Activated T-cell treated with anti-CD3 and anti-CD28 coated beads, Interleukin-2, amount 50 U/mL, for 72 hours (primary cell): Measurements from ENCODE around the gene NVL. TPM values are rescaled to one million over a fixed set of nuclear protein-coding genes. Genes with fewer than 3 reads are reported as not detected.
A peak's percentile ranks its signal among the peaks of the same experiment; 100 is the strongest.

ENCODE experiments used
- ATAC-seq, 2 donors: fragments of 150-1000 bp; cut with Tn5 transposase; replicated peaks in 1 of 2; 2 replicates each; pipeline ENCODE4 v1.10.0; 2021; ENCODE audit warnings: moderate library complexity in 2 of 2, mild to moderate bottlenecking in 1 of 2
- DNase-seq, 2 donors: peaks; one replicate each; pipeline ENCODE4 v3.0.0; 2021 to 2022; ENCODE audit warnings: mixed read lengths in 1 of 2
- H3K27ac Mint-ChIP-seq: one replicate; pipeline ENCODE4 v1.8.0; 2022; ENCODE audit warnings: mild to moderate bottlenecking, moderate library complexity, mixed read lengths
- H3K27me3 Mint-ChIP-seq: one replicate; pipeline ENCODE4 v1.8.0; 2022; ENCODE audit warnings: low read depth, mixed read lengths
- H3K36me3 Mint-ChIP-seq, 2 donors: one replicate each; pipeline ENCODE4 v1.8.0; 2022; ENCODE audit warnings: mixed read lengths in 2 of 2, mild to moderate bottlenecking in 1 of 2; ENCODE audit not compliant: insufficient read depth in 2 of 2
- H3K4me1 Mint-ChIP-seq: one replicate; pipeline ENCODE4 v1.8.0; 2022; ENCODE audit warnings: low read depth, mixed read lengths
- H3K4me3 Mint-ChIP-seq, 2 donors: one replicate each; pipeline ENCODE4 v1.8.0; 2022; ENCODE audit warnings: mild to moderate bottlenecking in 2 of 2, mixed read lengths in 2 of 2, moderate library complexity in 2 of 2
- H3K9me3 Mint-ChIP-seq, 2 donors: one replicate each; pipeline ENCODE4 v1.8.0; 2022; ENCODE audit warnings: mixed read lengths in 2 of 2
- total RNA-seq, 2 donors: library from RNA; stranded (reverse); gene quantifications; one replicate each; pipeline ENCODE4 v1.2.3, GENCODE V29; 2022

NVL gene
- total RNA-seq, 2 donors from 2014 or later, result 39.0 to 51.7 TPM

DNA sequence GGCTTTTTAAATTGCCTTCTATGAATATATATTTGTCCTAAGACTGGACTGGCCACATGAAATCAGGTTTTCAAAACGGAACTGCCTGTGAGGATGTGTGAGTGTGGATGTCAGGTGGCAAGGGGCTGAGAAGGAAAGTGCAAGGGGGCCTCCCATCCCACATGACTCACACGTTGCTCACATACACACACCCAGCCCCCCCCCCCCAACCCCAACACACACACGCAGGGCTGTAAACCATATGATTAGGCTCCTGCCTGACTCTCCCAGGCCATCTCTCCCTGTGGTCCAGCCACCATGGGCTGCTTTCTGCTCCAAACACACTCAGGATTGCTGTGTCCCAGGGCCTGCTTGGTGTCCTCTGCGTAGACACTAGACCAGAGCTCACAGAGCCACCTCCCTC, 124.5 kb downstream of the NVL start:
- Mint-ChIP-seq H3K36me3 (no peaks in the 10 kb centered on the region), H3K27me3 (no peaks in the 10 kb centered on the region), H3K27ac (no peak overlapping the region), H3K9me3 (no peaks in the 10 kb centered on the region), H3K4me3 (peak overlapping the region; percentile 77 to 80), H3K4me1 (peaks cover 20% of the 10 kb centered on the region)
- ATAC-seq (peak; percentile 92 to 94), DNase-seq (peak; percentile 40 to 64)

DNA sequence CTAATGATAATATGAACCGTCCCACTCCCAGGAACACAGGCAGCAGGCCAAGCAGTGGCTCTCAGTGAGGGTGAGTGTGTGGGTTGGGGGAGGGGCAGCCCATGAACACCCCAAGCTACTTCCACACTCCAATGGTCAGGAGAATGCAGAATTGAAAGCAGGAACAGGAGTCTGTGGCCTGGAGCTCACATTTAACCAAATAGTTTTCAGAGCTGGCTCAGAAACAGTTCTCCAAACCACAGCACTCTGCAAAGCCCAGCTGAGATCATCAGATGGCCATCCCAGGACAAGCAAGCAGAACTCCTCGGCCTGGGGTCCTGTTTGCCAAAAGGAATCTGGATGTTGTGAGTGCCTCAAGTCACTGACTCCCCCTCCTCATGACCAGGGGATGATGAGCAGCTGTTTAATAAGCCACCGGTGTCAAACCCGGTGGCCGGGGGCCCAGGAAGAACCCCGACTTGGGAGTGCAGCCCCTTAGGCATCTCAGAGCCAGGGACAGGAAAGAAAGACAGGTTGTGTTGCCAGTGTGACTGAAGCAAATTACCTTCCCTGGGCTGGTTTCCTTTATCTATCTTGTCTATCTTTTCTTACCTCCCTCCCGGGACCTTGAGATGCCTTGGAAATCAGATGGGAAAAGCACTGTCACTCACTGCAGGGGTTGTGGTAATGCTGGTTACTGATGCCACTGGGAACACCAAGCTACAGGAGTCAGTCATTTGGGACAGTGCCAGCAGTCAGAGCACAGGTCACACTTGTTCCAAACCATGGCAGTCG, 126.5 kb downstream of the NVL start:
- no peak overlapping the region for H3K27ac Mint-ChIP-seq
- DNase-seq (no peak), ATAC-seq (no peak)
- H3K36me3 Mint-ChIP-seq, result no peaks in the 10 kb centered on the region
- no peaks in the 10 kb centered on the region for H3K9me3 Mint-ChIP-seq
- H3K4me1 Mint-ChIP-seq, result peaks cover 20% of the 10 kb centered on the region
- no peak overlapping the region for H3K4me3 Mint-ChIP-seq
- H3K27me3 Mint-ChIP-seq, result no peaks in the 10 kb centered on the region

DNA sequence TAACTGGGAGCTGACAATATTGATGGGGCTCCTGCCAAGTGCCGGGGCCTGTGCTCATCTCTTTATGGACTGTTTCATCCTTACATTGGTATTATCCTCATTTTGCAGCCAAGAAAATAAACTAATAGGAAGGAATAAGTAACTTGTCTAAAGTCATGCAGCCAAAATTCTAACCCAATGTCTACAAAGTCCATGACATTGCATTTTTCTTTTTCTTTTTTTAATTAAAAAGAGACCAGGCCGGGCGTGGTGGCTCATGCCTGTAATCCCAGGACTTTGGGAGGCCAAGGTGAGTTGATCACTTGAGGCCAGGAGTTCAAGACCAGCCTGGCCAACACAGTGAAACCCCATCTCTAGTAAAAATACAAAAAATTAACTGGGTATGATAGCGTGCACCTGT, 128.1 kb downstream of the NVL start:
- no peak for ATAC-seq
- Mint-ChIP-seq H3K4me1 (peaks cover 20% of the 10 kb centered on the region), H3K4me3 (no peak overlapping the region), H3K36me3 (no peaks in the 10 kb centered on the region), H3K9me3 (no peaks in the 10 kb centered on the region), H3K27ac (no peak overlapping the region), H3K27me3 (no peaks in the 10 kb centered on the region)
- DNase-seq, result no peak

DNA sequence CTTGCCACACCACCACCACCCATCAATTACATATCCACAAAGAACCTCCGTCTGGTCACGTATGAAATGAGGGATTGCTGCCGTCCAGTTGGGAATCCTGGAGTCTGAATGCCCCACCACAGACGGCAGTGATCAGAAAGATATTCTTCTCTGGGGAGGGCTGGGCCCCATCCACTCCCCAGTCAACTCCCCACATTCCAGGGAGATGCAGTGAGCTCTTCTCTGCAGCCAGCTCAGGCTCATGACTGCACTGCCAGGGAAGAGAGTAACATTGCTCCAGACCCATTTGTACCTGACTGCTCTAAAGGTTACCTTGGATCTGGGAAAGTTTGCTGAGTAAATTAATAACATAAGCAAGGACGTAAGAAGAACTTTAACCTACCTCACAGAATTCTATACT, 128.6 kb downstream of the NVL start:
- H3K4me3 Mint-ChIP-seq, result no peak overlapping the region
- H3K36me3 Mint-ChIP-seq, result no peaks in the 10 kb centered on the region
- ATAC-seq (no peak), DNase-seq (no peak)
- H3K27ac Mint-ChIP-seq, result no peak overlapping the region
- H3K9me3 Mint-ChIP-seq, result no peaks in the 10 kb centered on the region
- H3K4me1 Mint-ChIP-seq, result peaks cover 20% of the 10 kb centered on the region
- H3K27me3 Mint-ChIP-seq, result no peaks in the 10 kb centered on the region

DNA sequence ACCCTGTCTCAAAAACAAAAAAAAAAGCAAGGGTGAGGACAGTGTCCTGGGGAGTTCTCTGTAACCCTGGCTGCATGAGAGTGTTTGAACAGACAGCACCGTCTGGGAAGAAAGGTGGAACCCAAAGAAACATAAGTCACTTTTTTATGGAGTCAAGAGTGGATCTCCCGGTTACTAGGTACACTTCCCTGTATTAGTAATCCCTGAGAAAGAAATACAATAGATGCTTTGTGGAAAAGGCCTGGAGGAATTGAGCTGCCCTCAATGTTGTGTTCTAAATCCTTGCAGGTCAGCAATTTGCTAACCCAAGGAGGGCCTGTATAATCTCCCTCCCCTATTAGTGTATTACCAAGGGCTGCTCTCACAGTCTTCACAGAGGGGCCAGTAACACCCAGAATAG, 130.3 kb downstream of the NVL start:
- Mint-ChIP-seq H3K36me3 (peaks cover 0 to 2% of the 10 kb centered on the region in 2 donors), H3K27me3 (no peaks in the 10 kb centered on the region), H3K4me3 (no peak overlapping the region), H3K4me1 (peaks cover 9% of the 10 kb centered on the region), H3K27ac (no peak overlapping the region), H3K9me3 (no peaks in the 10 kb centered on the region)
- DNase-seq, result no peak
- ATAC-seq, result no peak

DNA sequence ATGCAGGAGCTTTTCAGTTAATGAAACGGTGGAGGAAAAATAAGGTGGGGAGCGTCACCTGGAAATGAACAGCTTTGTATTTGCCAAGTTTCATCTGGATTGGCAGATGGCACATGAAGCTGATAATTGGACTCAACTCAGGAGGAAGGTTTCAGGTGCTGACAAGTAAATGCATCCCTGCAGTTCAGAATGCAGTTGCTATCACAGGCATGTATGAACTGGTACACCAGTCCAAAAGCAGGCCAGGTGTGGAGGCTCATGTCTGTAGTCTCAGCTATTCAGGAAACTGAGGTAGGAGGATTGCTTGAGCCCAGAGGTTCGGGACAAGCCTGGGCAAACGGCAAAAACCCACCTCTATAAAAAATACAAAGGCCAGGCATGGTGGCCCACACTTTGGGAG, 131.4 kb downstream of the NVL start:
- Mint-ChIP-seq H3K4me1 (peaks cover 10% of the 10 kb centered on the region), H3K36me3 (peaks cover 4% of the 10 kb centered on the region in 2 donors), H3K9me3 (no peaks in the 10 kb centered on the region), H3K27me3 (no peaks in the 10 kb centered on the region), H3K4me3 (no peak overlapping the region), H3K27ac (peak overlapping the region; percentile 18)
- DNase-seq (no peak), ATAC-seq (no peak)

DNA sequence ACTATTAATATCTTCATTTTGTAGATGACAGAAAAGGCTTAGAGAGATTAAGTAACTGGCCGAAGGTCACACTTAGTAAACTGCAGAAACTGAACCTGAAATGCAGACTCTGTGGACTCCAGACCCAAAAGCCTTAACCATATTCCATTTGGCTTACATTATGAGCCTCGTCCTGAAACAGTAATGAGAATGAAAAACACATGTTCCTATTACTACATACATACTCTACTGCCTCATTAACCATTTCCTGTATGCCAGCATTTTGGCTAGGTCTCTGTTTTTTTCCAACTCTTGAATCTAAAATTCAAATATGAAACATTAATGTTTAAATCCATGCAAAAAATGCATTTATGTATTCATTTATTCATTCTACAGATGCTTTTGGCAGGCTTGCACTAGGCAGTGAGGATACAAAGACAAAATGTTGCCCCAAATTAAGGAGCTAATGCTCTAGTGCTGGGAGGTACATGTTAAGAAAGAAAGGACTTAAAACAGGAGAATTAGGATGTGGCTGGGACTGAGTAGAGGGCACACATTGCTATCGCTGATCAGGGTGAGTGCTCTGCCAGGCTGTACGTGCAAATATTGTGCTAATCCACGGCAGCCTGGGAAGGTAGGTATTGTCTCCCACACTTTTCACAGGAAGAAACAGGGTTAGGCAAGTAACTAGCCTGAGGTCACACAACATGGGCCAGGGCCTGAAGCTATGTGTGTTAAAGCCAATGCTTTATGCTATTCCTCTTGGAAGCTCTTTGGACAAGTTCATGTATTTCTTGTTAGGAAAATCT, 133.0 kb downstream of the NVL start:
- Mint-ChIP-seq H3K27ac (no peak overlapping the region), H3K27me3 (no peaks in the 10 kb centered on the region), H3K9me3 (no peaks in the 10 kb centered on the region), H3K36me3 (peaks cover 6 to 9% of the 10 kb centered on the region in 2 donors), H3K4me1 (peaks cover 18% of the 10 kb centered on the region), H3K4me3 (no peak overlapping the region)
- DNase-seq, result no peak
- no peak for ATAC-seq

DNA sequence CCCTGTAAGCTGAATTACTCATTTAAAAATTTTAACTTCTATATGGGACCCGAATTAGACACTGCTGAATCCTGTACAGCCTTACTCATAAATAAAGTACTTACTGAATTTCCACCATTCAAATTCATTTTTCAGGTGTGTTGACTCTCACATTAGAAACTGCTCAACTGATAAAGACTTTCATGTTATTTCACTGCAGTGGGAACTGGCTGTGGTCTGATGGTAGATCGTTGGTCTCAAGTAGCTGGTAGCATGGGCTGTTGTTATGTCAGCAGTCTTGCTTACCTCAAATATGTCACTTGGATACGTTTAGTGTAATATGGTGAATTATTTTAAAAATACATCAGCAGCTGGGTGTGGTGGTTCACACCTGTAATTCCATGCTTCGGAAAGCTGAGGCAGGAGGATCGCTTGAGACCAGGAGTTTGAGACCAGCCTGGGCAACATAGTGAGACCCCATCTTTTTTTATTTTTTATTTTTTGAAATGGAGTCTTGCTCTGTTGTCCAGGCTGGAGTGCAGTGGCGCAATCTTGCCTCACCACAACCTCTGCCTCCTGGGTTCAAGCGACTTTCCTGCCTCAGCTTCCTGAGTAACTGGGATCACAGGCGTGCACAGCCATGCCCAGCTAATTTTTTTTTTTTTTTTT, 136.5 kb downstream of the NVL start:
- DNase-seq (peak in 1 of 2 donors; percentile 23), ATAC-seq (peak; percentile 34 to 53)
- no peaks in the 10 kb centered on the region for H3K27me3 Mint-ChIP-seq
- peaks cover 37% of the 10 kb centered on the region for H3K4me1 Mint-ChIP-seq
- H3K9me3 Mint-ChIP-seq, result no peaks in the 10 kb centered on the region
- peak overlapping the region; percentile 67 for H3K27ac Mint-ChIP-seq
- H3K36me3 Mint-ChIP-seq, result peaks cover 6 to 10% of the 10 kb centered on the region in 2 donors
- H3K4me3 Mint-ChIP-seq, result peak overlapping the region in 1 of 2 donors; percentile 15

DNA sequence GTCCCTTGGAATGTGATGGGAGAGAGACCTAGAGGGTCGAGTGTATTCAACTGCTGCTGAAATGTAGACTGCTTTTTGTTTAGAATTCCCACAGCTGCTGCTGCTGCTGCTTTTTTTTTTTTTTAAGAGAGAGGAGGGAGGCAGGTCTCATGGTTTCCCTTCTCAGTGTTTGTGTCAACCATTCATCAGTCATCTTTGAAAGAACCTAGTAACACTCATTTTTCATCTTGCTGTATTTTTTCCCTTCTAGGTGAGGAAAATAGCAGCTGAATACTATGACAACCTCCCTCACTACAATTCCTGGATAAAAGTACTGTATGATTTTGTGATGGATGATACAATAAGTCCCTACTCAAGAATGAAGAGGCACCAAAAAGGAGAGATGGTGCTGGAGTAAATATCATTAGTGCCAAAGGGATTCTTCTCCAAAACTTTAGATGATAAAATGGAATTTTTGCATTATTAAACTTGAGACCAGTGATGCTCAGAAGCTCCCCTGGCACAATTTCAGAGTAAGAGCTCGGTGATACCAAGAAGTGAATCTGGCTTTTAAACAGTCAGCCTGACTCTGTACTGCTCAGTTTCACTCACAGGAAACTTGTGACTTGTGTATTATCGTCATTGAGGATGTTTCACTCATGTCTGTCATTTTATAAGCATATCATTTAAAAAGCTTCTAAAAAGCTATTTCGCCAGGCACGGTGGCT, 137.7 kb downstream of the NVL start:
- Mint-ChIP-seq H3K9me3 (no peaks in the 10 kb centered on the region), H3K27me3 (no peaks in the 10 kb centered on the region), H3K36me3 (peaks cover 6 to 10% of the 10 kb centered on the region in 2 donors), H3K4me3 (peak overlapping the region; percentile 49 to 71), H3K4me1 (peaks cover 41% of the 10 kb centered on the region), H3K27ac (peak overlapping the region; percentile 90)
- peak in 1 of 2 donors; percentile 36 for DNase-seq
- peak; percentile 80 to 86 for ATAC-seq

DNA sequence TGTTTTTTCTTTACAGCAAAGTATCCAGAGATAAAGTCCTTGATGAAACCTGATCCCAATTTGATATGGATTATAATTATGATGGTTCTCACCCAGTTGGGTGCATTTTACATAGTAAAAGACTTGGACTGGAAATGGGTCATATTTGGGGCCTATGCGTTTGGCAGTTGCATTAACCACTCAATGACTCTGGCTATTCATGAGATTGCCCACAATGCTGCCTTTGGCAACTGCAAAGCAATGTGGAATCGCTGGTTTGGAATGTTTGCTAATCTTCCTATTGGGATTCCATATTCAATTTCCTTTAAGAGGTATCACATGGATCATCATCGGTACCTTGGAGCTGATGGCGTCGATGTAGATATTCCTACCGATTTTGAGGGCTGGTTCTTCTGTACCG, 140.4 kb downstream of the NVL start:
- Mint-ChIP-seq H3K9me3 (no peaks in the 10 kb centered on the region), H3K36me3 (peaks cover 6 to 16% of the 10 kb centered on the region in 2 donors), H3K4me3 (peak overlapping the region in 1 of 2 donors; percentile 25), H3K27ac (no peak overlapping the region), H3K4me1 (peaks cover 61% of the 10 kb centered on the region), H3K27me3 (no peaks in the 10 kb centered on the region)
- ATAC-seq, result no peak
- DNase-seq, result no peak

DNA sequence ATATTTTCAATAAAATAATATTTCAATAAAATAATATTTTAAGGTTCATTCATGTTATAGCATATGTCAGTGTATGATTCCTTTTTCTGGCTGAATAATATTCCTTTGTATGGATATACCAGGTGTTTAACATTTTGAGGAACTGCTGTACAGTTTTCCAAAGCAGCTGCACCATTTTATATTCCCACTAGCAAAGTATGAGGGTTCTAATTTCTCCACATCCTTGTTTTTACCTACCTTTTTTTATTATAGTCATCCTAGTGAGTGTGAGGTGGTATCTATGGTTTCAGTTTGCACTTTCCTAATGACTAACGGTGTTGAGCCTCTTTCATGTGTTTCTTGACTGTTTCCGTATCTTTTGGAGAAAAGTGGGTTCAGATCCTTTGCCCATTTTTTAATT, 141.7 kb downstream of the NVL start:
- H3K27ac Mint-ChIP-seq, result peak overlapping the region; percentile 69
- ATAC-seq (peak; percentile 34 to 39), DNase-seq (no peak)
- H3K36me3 Mint-ChIP-seq, result peaks cover 4 to 11% of the 10 kb centered on the region in 2 donors
- H3K9me3 Mint-ChIP-seq, result no peaks in the 10 kb centered on the region
- H3K4me1 Mint-ChIP-seq, result peaks cover 60% of the 10 kb centered on the region
- H3K27me3 Mint-ChIP-seq, result no peaks in the 10 kb centered on the region
- peak overlapping the region; percentile 67 to 85 for H3K4me3 Mint-ChIP-seq

DNA sequence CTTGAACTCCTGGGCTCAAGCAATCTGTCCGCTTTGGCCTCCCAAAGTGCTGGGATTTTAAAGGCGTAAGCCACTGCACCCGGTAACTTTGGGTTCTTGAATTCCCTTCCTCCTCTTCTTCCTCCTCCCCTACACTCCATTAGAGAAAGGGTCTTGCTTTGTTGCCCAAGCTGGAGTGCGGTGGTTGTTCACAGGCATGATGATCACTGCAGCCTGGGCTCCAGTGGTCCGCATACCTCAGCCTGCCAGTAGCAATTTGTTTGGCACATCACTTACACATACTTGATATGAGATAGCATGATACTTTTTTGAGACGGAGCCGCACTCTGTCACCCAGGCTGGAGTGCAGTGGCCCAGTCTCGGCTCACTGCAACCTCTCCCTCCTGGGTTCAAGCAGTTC, 144.8 kb downstream of the NVL start:
- DNase-seq, result no peak
- no peaks in the 10 kb centered on the region for H3K9me3 Mint-ChIP-seq
- ATAC-seq, result no peak
- peaks cover 4 to 7% of the 10 kb centered on the region in 2 donors for H3K36me3 Mint-ChIP-seq
- peak overlapping the region; percentile 76 to 87 for H3K4me3 Mint-ChIP-seq
- peaks cover 9% of the 10 kb centered on the region for H3K27me3 Mint-ChIP-seq
- peak overlapping the region; percentile 84 for H3K27ac Mint-ChIP-seq
- peaks cover 65% of the 10 kb centered on the region for H3K4me1 Mint-ChIP-seq
